ENCODE results near the gene TAGLN3.

TAGLN3 gene

GRCh38 chr3:111989061-111989678, 9.6 kb upstream of the TAGLN3 start:
- ATAC-seq (ENCODE audit: low read depth) (peak; percentile 79), DNase-seq (ENCODE audit: low spot score in 2 of 2) (peak in 1 of 2 donors; percentile 19)
- Mint-ChIP-seq H3K4me3 (no peak overlapping the region), H3K27me3 (no peaks in the 10 kb centered on the region), H3K36me3 (peaks cover 37% of the 10 kb centered on the region), H3K9me3 (no peaks in the 10 kb centered on the region), H3K27ac (no peak overlapping the region), H3K4me1 (peaks cover 19% of the 10 kb centered on the region)

DNA sequence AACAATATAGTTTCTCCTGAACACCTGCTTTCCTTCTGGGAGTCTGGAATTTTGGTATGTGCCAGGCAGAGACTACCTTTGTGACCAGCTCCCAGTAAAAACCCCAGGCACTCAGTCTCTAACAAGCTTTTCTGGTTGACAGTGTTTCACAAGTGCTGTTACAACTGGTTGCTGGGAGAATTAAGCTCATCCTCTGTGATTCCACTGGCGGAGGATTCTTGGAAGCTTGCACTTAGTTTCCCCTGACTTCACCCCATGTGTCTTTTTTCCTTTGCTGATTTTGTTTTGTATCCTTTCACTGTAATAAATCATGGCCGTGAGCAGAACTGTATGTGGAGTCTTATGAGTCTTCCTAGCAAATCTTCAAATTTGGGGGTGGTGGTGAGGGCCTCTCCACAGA, 5.7 kb upstream of the TAGLN3 start:
- Mint-ChIP-seq H3K27me3 (no peaks in the 10 kb centered on the region), H3K4me3 (no peak overlapping the region), H3K9me3 (no peaks in the 10 kb centered on the region), H3K36me3 (peaks cover 23% of the 10 kb centered on the region), H3K4me1 (peaks cover 6% of the 10 kb centered on the region), H3K27ac (no peak overlapping the region)
- ATAC-seq (ENCODE audit: low read depth): no peak
- DNase-seq (ENCODE audit: low spot score in 2 of 2): no peak

DNA sequence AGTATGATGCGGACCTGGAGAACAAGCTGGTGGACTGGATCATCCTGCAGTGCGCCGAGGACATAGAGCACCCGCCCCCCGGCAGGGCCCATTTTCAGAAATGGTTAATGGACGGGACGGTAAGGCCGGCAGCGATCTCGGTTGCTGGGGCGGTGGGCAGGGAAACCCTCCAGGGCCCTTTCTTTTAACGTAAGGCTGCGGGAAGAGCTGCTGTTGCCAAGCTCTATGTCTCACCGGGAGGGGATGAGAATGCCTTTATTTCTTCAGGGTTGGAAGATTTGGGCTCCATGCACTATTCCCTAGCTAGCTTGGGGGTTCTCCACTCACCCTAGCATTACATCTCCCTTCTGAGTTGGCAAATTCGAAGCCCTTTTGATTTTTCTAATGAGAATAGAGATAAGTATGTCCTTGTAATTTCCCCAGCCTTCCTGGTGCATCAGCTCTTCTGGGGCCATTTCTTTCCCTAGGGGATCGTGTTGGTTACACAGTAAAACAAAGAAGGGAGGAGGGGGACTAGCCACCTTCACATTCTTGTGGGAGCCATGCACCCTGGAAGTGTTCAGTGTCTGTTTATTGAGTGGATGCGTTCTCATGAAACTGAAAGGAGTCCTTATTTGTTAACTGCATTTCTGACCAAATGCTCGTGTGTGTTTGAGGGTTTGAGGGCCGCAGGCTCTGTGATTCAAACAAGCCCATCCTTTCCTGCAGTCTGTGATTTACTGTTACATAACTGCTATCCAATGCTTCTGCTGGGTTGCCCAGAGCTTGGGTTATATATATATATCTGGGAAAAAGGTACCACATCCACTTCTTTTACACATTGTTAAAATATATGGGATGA, 982 bp downstream of the TAGLN3 start:
- no peak for ATAC-seq (ENCODE audit: low read depth)
- peaks cover 6% of the 10 kb centered on the region for H3K36me3 Mint-ChIP-seq
- DNase-seq (ENCODE audit: low spot score in 2 of 2): no peak
- H3K4me1 Mint-ChIP-seq: peaks cover 13% of the 10 kb centered on the region
- H3K9me3 Mint-ChIP-seq: no peaks in the 10 kb centered on the region
- peaks cover 2% of the 10 kb centered on the region for H3K27me3 Mint-ChIP-seq
- peak overlapping the region; percentile 84 for H3K4me3 Mint-ChIP-seq
- H3K27ac Mint-ChIP-seq: no peak overlapping the region

- no peak for ATAC-seq (ENCODE audit: low read depth)
- Mint-ChIP-seq H3K9me3 (no peaks in the 10 kb centered on the region), H3K36me3 (peaks cover 1% of the 10 kb centered on the region), H3K4me1 (peaks cover 15% of the 10 kb centered on the region), H3K27me3 (peaks cover 2% of the 10 kb centered on the region), H3K4me3 (no peak overlapping the region), H3K27ac (no peak overlapping the region)
- no peak for DNase-seq (ENCODE audit: low spot score in 2 of 2)
These were observed 1.6 kb downstream of the TAGLN3 start for GRCh38 chr3:112000367-112000771.

- H3K27ac Mint-ChIP-seq: no peak overlapping the region
- peaks cover 2% of the 10 kb centered on the region for H3K27me3 Mint-ChIP-seq
- H3K4me1 Mint-ChIP-seq: peaks cover 15% of the 10 kb centered on the region
- no peaks in the 10 kb centered on the region for H3K36me3 Mint-ChIP-seq
- no peaks in the 10 kb centered on the region for H3K9me3 Mint-ChIP-seq
- H3K4me3 Mint-ChIP-seq: no peak overlapping the region
- ATAC-seq (ENCODE audit: low read depth): no peak
- no peak for DNase-seq (ENCODE audit: low spot score in 2 of 2)
These were observed 2.2 kb downstream of the TAGLN3 start for GRCh38 chr3:112000966-112001365.

DNA sequence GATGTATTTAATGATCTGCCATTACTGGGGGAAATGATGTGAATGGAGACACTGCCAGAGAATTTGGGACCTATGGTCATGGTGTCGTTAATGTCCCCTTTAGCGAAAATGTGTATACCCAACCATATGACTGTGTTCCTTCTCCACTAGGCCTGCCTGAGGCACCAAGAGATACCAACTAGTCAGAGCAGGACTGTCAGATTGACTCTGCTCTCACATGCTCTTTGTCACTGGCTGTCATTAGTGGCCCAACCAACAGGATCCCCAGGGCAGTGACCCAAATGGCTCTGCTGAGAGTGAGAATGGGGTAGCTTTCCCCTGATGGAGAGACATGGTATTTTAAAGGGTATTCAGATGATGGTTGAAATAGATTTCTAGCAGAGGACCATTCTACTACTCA, 2.8 kb downstream of the TAGLN3 start:
- no peak for ATAC-seq (ENCODE audit: low read depth)
- Mint-ChIP-seq H3K4me3 (no peak overlapping the region), H3K36me3 (no peaks in the 10 kb centered on the region), H3K9me3 (no peaks in the 10 kb centered on the region), H3K27me3 (peaks cover 2% of the 10 kb centered on the region), H3K4me1 (peaks cover 15% of the 10 kb centered on the region), H3K27ac (no peak overlapping the region)
- no peak for DNase-seq (ENCODE audit: low spot score in 2 of 2)

GRCh38 chr3:112002096-112002971, 3.6 kb downstream of the TAGLN3 start:
- H3K27ac Mint-ChIP-seq: no peak overlapping the region
- ATAC-seq (ENCODE audit: low read depth): no peak

GRCh38 chr3:112003321-112004080, 4.8 kb downstream of the TAGLN3 start:
- no peaks in the 10 kb centered on the region for H3K9me3 Mint-ChIP-seq
- no peaks in the 10 kb centered on the region for H3K36me3 Mint-ChIP-seq
- no peak for DNase-seq (ENCODE audit: low spot score in 2 of 2)
- no peak overlapping the region for H3K27ac Mint-ChIP-seq
- H3K4me3 Mint-ChIP-seq: no peak overlapping the region
- ATAC-seq (ENCODE audit: low read depth): no peak
- peaks cover 11% of the 10 kb centered on the region for H3K4me1 Mint-ChIP-seq
- peaks cover 2% of the 10 kb centered on the region for H3K27me3 Mint-ChIP-seq

More at GRCh38 chr3:112002096-112002971, 3.6 kb downstream of the TAGLN3 start:
- Mint-ChIP-seq H3K9me3 (no peaks in the 10 kb centered on the region), H3K4me3 (no peak overlapping the region), H3K27me3 (peaks cover 2% of the 10 kb centered on the region), H3K4me1 (peaks cover 13% of the 10 kb centered on the region), H3K36me3 (no peaks in the 10 kb centered on the region)
- DNase-seq (ENCODE audit: low spot score in 2 of 2): no peak

DNA sequence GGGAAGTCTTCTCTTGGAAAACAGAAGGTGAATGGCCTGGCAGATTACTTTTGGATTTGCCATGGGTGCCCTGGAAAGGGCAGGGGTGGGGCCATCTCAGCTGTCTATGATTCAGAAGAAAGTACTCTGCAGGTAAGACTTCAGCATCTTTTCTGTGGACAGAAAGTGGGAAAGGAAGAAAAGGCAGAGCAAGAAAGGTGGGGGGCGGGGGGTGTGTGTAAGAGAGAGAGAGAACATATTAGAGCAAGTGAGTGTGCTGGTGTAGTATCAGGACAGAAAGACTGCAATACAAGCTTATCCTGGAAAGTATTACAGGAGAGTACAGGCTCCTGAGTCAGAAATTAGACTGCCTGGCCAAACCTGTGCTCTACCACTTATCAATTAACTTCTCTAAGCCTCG, 5.5 kb downstream of the TAGLN3 start:
- ATAC-seq (ENCODE audit: low read depth) (no peak), DNase-seq (ENCODE audit: low spot score in 2 of 2) (no peak)
- H3K4me3 Mint-ChIP-seq: no peak overlapping the region
- H3K27me3 Mint-ChIP-seq: peaks cover 2% of the 10 kb centered on the region
- H3K9me3 Mint-ChIP-seq: no peaks in the 10 kb centered on the region
- H3K4me1 Mint-ChIP-seq: peaks cover 7% of the 10 kb centered on the region
- H3K36me3 Mint-ChIP-seq: no peaks in the 10 kb centered on the region
- H3K27ac Mint-ChIP-seq: no peak overlapping the region

GRCh38 chr3:112004669-112005068, 5.9 kb downstream of the TAGLN3 start:
- H3K27me3 Mint-ChIP-seq: peaks cover 2% of the 10 kb centered on the region
- peaks cover 5% of the 10 kb centered on the region for H3K4me1 Mint-ChIP-seq
- H3K36me3 Mint-ChIP-seq: no peaks in the 10 kb centered on the region
- H3K4me3 Mint-ChIP-seq: no peak overlapping the region
- no peak for DNase-seq (ENCODE audit: low spot score in 2 of 2)
- no peaks in the 10 kb centered on the region for H3K9me3 Mint-ChIP-seq
- H3K27ac Mint-ChIP-seq: no peak overlapping the region
- no peak for ATAC-seq (ENCODE audit: low read depth)

- H3K4me1 Mint-ChIP-seq: peaks cover 5% of the 10 kb centered on the region
- no peak for ATAC-seq (ENCODE audit: low read depth)
- no peak for DNase-seq (ENCODE audit: low spot score in 2 of 2)
- H3K27ac Mint-ChIP-seq: no peak overlapping the region
- H3K4me3 Mint-ChIP-seq: no peak overlapping the region
- H3K36me3 Mint-ChIP-seq: no peaks in the 10 kb centered on the region
- peaks cover 2% of the 10 kb centered on the region for H3K27me3 Mint-ChIP-seq
- no peaks in the 10 kb centered on the region for H3K9me3 Mint-ChIP-seq
These were observed 6.5 kb downstream of the TAGLN3 start for GRCh38 chr3:112005091-112005672.

DNA sequence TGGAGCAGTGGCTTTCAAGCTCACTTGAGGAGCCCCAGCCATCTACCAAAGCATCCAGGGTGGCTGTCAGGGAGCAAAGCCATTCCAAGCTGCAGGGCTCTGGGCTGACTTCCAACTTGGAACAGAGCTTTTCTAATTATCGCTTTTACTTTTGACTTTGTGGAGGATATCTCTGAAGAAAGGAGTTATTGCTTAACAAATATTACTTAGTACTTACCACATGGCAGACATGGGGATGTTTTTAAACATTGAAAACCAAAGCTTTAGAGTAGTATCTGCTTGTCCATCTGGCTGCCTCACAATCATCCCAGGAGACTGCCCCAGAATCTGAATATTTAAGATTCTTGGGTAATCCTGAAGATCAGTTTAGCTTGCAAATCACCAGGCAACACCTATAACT, 8.9 kb downstream of the TAGLN3 start:
- H3K27ac Mint-ChIP-seq: no peak overlapping the region
- no peaks in the 10 kb centered on the region for H3K36me3 Mint-ChIP-seq
- H3K4me3 Mint-ChIP-seq: no peak overlapping the region
- H3K9me3 Mint-ChIP-seq: no peaks in the 10 kb centered on the region
- ATAC-seq (ENCODE audit: low read depth): no peak
- H3K27me3 Mint-ChIP-seq: no peaks in the 10 kb centered on the region
- peaks cover 8% of the 10 kb centered on the region for H3K4me1 Mint-ChIP-seq
- DNase-seq (ENCODE audit: low spot score in 2 of 2): no peak

- Mint-ChIP-seq H3K4me1 (peaks cover 15% of the 10 kb centered on the region), H3K27me3 (no peaks in the 10 kb centered on the region), H3K36me3 (no peaks in the 10 kb centered on the region), H3K27ac (no peak overlapping the region), H3K9me3 (no peaks in the 10 kb centered on the region), H3K4me3 (no peak overlapping the region)
- ATAC-seq (ENCODE audit: low read depth): no peak
- no peak for DNase-seq (ENCODE audit: low spot score in 2 of 2)
These were observed 10.9 kb downstream of the TAGLN3 start for GRCh38 chr3:112009670-112010069.

Data from memory B cell (primary cell).